Measurements from ENCODE around the gene LSAMP.

DNA sequence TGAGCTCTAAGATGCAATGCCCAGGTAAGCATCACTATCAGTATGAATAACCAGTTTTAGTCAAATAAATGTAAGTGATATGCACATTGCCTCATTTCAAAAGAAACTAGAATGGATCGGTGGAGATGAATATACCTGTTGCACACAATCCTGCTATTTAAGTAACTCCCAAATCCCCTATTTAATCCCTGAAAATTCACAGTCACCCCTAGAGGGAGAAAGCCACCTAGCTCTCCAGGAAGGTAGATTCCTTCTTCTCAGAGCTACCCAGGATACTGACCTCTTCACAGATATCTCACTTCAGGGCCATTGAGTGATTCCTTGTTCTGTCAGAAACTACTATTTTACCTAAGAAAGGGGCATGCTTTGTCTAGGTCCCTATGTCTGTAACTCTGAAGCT is 11.7 kb downstream of the LSAMP start:
- TF ChIP-seq, protein P1, sequence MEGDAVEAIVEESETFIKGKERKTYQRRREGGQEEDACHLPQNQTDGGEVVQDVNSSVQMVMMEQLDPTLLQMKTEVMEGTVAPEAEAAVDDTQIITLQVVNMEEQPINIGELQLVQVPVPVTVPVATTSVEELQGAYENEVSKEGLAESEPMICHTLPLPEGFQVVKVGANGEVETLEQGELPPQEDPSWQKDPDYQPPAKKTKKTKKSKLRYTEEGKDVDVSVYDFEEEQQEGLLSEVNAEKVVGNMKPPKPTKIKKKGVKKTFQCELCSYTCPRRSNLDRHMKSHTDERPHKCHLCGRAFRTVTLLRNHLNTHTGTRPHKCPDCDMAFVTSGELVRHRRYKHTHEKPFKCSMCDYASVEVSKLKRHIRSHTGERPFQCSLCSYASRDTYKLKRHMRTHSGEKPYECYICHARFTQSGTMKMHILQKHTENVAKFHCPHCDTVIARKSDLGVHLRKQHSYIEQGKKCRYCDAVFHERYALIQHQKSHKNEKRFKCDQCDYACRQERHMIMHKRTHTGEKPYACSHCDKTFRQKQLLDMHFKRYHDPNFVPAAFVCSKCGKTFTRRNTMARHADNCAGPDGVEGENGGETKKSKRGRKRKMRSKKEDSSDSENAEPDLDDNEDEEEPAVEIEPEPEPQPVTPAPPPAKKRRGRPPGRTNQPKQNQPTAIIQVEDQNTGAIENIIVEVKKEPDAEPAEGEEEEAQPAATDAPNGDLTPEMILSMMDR (conservative IDR thresholded peaks at IDR 0.05; ENCODE audit: low read depth, low read length): no peak
- TF ChIP-seq EZH2phosphoT487 (IDR thresholded peaks at IDR 0.05; ENCODE audit: borderline replicate concordance, low read length): no peak
- TF ChIP-seq EZH2 (IDR thresholded peaks at IDR 0.05; ENCODE audit: low read length, unreplicated experiment): no peak

All from PC-3 (cell line).